ENCODE data around the gene SPINT3.
A peak's percentile ranks its signal among the peaks of the same experiment; 100 is the strongest.

The SPINT3 gene, protein sequence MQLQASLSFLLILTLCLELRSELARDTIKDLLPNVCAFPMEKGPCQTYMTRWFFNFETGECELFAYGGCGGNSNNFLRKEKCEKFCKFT

DNA sequence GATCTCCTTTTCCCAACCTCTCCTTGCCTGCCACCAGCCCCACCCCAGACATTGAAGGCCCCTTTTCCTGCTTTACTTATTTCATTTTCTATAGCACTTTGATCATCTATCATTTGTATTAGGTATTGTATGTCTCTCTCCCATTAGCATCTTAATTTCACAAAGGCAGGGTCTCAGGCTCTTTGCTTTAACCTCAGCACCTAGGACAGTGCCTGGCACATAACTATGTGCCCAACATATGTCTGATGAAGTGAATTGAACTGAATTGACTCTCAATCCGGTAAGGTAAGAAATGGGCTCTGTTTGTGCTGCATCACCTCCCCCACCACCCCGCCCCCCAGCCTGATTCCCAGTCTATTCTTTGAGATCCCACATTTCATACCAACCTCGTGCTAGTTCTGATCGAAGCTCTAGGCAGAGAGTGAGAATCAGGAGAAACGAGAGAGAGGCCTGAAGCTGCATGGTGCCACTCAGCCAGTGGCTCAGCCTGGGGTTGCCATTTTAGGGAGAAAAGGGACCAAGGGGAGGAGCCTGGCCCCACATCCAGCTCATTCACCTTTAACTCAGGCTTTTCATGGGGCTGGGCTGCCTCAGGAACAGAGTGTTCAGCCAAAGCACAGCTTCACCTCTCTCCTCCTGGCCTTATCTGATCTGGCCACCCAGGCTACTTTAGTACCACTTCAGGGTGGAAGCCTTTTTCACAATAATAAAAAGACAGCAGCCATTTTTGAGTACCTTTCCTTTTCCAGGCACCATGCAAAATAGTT is at the start of gene SPINT3:
TSS of gene SPINT3 (minus strand) at position 476 of the 767 bp plus-strand sequence. CDS start at position 462, 14 bp downstream.
- DNase-seq: no peak

DNA sequence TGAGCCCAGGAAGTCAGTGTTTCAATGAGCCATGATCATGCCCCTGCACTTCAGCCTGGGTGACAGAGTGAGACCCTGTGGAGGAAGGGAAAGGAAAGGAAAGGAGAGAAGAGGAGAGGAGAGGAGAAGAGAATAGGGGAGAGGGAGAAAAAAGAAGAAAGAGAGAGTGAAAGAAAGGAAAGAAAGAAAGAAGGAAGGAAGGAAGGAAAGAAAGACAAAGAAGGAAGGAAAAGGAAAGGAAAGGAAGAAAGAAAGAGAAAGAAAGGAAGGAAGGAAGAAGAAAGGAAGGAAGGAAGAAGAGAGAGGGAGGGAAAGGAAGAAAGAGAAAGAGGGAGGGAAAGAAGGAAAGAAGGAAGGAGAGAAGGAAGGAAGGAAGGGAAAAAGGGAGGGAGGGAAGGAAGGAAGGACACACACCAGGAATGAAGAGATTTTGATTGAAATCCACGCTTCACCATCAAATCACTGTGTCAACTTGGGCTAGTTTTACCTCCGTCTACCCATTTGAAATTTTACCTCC is 49.4 kb upstream of the SPINT3 start:
- no peak for DNase-seq

DNA sequence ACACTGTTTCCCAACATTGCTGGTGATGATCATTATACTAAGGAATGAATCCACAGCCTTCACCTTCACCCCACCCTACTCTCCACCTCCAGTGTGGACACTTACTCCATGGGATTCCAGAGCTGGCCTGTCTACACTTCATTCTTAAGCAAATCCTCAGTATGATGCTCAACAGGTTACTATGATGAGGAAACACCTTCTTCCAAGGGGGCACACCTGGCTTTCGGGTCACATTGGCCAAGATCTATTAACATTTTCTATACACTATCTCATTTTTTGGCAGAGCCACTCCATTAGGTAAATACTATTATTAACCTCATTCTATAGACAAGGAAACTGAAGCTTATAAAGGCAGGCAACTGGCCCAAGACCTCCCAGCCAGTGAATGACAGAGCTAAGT is 39.8 kb upstream of the SPINT3 start:
- no peak for DNase-seq

DNA sequence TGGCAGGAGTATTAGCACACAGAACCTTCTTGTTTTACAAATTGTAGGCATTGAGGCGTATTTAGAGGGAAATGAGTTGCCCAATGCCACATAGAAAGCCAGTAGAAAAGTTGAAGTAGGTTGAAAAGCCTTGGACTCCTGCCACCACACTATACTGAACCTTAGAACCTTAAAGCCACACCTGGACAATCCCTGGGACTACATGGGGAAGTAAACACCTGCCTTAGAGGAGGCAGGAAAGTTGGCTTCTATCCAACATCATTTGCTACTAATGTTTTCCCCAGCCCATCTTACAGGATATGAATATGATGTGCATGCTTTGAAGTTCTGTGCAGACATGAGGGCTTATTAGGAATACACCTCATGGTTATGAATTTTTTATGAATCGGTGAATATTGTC is 37.0 kb upstream of the SPINT3 start:
- DNase-seq: no peak

DNA sequence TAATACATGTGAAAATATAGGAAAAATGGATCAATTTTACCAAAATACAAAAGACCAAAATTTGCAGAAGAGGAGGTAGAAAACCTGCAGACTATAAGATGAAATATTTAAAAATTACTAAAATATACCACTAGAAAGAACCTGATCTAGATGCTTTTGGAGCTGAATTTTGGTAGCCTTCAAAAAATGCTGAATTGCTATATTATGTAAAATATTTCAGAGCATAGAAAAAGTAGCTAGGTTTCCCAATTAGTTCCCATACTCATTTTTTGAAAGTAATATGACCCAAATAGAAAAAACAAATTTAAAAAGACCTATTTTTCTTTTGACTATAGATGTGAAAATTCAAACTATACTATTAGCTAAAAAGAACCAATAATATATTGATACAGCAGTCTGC is 35.3 kb upstream of the SPINT3 start:
- no peak for DNase-seq

DNA sequence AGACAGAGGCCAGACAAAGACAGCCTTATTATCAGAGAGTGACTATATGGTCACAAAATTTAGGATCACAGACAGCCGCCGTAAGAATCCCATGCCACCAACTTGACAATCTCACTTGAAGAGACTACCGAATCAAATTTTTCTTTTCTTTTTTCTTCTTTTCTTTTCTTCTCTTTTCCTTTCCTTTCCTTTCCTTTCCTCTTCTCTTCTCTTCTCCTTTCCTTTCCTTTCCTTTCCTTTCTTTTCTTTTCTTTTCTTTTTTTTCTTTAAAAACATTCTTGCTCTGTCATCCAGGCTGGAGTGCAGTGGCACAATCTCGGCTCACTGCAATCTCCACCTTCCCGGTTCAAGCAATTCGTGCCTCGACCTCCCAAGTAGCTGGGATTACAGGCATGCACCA is 33.0 kb upstream of the SPINT3 start:
- DNase-seq: no peak

DNA sequence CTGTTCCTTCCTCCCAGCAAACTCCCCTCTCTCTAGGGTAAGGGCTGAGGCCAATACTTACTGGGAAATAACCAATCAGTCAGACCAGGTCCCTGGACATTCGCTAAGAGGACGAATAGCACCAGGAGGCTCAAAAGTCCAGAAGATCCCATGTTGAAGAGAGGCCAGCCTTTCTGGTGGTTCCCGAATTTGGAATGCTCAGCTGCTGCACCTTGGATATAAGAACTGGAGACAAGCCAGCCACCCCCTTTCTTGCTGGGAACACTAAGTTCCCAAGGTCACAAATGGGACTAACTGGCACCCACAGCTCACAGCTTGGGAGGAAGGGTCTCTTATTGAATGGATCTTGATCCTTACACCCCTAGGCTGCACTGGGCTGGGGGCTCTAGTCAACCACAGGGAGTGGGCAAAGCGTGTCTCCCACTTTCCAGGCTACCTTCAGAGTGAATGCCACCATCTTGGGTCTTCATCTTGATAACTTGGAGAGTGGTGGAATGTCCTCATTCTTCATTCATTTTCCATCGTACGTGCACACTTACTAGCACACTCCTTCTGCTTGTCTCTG is 31.9 kb upstream of the SPINT3 start, which contains the start of gene EPPIN:
TSS of gene EPPIN (minus strand) at position 196 of the 565 bp plus-strand sequence. CDS start at position 152, 44 bp downstream.
- no peak for DNase-seq

DNA sequence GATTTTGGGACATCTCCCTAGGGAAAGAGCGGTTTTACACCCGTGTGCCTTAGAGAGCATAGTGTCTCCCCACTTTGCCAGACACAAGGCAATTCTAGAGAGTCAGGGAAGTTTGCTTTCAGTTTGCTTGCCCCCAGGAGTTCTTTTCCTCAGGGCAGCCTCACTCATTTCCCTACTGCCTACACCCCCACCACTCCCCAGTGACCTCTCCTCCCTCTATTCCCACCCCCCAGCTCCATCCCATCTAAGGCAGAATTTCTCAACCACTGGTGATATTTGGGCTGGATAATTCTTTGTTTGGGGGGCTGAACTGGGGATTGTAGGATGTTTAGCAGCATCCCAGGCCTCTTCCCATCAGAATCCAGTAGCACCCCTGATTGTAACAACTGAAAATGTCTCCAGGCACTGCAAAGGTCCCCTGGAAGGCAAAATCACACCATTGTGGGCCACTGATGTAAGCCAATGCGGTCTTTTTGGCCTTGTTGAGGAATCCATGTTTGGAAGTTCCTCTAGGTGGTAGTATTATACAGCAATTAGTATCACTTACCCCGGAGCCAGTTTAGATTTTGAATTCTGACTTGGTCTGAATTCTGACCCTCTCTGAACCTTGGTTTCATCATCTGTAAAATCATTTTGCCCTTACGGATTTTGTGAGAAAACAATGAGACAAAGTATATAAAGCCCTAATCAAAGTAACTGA is 30.5 kb upstream of the SPINT3 start:
- no peak for DNase-seq

DNA sequence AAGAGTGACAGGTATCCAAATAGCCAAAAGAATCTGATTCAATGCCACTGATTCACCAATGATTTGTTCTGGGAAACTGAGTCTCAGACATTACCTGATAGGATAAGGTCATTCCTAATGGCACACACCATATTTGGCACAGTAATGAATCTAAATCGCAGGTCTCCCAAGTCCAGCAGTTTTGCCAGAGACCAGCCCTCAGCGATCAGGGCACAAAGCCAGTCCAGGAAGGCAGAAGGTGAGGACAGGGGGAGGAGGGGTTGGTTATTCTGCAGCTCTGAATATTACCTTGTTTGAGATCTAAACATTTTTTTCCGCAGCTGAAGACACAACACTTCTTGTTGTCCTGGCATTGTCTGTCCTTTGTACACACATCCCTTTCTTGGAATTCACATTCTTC is 29.9 kb upstream of the SPINT3 start:
- DNase-seq: no peak

DNA sequence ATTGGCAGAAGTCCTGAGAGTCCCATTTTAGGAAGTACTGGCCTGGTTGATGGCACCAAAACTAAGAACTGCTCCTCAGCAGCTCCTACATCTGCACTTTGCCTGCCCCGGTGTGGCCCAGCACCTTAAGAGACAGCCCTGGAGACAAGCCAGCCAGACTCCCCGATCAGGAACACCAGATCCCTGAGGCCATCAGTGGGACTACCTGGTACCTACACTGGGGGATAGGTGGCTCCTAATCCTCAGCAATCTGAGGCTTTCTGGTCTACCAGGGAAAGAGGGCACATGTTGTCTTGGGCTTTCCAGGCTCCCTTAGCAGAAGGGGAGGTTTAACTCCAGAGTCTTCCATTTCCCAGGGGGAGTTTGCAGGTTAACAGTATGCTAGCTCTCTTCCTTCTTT is 24.0 kb upstream of the SPINT3 start, which contains the start of gene WFDC6:
TSS of gene WFDC6 (minus strand) at position 101 of the 400 bp plus-strand sequence. CDS start at position 26, 75 bp downstream.
- no peak for DNase-seq

DNA sequence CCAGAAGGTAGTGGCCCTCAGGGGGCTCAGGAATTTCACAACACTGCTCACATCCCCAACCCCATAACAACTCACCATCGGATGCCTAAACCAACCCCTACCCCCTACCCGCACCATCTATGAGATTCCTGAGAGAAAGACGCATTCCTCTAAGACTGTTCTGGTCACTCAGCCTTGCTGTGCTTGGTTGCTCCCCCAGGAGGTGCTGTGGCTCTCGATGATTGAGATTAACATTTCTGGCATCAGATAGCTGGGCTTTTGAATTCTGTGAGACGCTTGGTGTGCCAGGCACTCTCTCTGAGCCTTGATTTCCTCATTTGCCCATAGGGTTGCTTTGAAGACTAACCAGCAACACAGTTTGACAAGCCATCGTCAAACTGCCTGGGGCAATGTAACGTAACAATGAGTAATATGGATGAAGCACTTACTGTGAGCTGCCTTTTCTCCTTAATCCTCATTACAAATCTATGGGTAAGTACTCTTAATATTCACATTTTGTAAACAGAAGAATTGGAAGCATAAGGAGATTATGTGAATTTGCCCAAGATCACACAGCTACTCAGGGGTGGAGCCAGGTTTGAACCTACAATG is 22.9 kb upstream of the SPINT3 start:
- no peak for DNase-seq

DNA sequence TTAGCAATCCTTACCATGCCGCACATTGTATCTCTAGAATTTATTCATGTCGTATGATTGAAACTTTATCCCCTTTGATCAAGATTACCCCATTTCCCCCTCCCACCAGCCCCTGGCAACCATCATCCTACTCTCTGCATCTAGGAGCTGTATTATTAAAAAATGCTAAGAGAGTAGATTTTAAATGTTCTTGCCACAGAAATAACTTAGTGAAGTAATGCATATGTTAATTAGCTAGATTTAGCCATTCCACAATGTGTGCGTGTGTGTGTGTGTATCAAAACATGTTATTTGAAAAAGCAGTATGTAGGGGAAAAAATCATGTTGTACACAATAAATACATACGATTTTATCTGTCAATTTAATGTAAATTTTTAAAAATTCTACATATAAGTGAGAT is 11.9 kb upstream of the SPINT3 start:
- no peak for DNase-seq

DNA sequence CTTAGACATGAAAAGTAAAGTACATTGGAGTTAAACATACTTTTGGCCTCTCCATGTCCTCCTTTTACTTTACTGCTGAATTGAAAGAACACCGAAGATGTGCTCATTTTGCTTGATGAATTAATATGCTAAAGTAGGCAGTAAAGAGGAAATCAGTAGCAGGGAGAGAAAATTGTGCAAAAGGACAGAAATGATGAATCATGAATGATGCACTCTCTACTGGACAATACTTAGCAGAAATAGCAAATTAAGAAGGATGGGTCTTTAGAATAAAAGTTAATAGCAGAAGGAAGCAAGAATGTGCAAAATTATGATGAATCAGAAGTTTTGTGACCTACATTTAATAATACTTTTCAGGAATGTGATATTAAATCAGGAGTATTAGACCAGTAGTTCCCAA is 8.4 kb upstream of the SPINT3 start:
- no peak for DNase-seq

DNA sequence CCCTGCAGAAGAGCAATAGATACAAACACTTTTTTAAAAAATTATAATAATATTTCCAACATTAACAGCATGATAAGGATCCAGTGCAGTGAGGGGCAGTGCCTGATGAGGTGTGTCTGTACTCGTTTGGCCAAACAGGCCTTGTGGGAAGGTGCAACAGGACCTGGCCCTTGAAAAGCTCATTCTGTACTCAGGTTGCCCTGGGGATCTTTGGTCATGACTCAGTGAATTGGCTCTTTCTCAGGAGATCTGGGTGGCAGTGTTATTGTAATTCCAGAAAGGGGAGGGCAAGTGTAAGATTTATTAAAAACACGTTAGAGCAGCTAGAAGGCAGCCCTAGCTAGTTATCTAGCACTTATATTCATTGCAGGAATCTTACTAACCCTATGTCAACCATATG is 2.9 kb upstream of the SPINT3 start:
- DNase-seq: no peak

DNA sequence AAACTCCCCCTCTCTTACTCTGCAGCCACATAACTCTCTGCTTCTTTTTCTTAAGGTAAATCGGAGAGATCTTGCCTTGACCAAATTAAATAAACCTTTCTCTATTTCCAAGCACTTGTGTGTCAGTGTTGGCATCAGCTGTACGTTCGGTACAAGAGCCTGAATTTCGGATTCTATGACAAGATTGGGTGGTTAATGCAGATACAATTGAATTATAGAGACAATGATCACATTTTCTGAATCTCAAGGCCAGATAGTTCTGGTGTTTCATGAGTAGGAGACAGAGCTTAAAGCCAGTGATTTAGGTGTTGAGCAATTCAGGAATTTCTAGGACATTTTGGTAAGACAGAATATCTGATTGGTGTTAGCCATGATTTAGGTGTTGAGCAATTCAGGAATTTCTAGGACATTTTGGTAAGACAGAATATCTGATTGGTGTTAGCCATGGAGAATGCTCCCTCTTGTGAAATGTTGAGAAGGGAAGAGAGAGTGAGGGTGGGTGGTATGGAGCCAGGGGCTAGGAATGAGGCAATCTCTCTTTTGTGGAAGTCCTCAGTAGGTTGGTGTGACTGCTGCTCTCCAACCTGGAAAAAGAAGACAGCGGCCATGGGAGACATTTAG is 5.1 kb downstream of the SPINT3 start:
- DNase-seq: no peak

DNA sequence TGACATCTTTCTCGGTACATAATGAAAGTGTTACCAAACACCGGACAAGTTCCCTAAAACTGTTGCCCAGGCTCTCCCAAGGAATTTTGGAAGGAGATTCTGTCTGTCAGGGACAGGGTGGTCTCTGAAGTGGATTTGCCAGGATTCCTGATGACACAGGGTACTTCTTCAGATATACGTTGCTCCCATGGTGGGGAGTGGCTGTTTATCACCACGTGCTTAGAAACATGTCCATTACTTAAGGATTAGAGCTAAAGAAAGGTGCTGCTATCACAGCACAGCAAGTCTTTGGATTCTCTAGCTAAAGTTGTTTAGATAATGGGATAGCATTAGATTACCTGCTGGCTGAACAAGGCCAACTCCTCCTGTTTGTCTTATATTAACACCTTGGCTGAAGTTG is 6.3 kb downstream of the SPINT3 start:
- no peak for DNase-seq

DNA sequence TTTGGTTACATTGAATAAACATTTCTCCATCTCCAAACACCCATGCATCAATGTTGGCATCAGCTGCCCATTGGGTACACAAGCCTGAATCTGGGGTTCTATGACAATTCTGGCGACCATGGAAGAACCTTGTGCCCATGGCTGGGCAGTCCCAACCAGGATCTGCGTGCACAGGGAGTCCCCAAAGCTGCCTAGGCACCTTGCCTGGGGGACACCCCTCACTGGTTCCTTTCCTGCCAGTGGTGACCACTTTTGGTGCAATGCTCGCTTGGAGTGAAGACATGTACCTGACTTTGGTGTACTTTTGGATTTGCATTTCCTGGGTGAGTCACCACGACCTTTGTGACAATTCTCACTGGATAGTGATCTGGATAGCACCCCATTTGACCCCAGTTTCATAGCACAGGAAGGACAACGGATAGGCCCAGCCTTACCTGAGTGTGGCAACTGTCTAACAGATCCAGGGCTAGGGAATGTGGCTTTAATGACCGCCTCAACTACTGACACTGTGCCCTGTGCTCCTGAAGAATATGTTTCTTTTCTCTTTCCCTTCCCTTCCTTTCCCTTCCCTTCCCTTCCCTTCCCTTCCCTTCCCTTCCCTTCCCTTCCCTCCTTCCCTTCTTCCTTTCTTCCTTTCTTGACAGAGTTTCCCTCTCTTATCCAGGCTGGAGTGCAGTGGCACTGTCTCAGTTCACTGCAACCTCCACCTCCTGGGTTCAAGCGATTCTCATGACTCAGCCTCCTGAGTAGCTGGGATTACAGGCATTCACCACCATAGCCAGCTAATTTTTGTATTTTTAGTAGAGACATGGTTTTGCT is 7.1 kb downstream of the SPINT3 start:
- DNase-seq: no peak

DNA sequence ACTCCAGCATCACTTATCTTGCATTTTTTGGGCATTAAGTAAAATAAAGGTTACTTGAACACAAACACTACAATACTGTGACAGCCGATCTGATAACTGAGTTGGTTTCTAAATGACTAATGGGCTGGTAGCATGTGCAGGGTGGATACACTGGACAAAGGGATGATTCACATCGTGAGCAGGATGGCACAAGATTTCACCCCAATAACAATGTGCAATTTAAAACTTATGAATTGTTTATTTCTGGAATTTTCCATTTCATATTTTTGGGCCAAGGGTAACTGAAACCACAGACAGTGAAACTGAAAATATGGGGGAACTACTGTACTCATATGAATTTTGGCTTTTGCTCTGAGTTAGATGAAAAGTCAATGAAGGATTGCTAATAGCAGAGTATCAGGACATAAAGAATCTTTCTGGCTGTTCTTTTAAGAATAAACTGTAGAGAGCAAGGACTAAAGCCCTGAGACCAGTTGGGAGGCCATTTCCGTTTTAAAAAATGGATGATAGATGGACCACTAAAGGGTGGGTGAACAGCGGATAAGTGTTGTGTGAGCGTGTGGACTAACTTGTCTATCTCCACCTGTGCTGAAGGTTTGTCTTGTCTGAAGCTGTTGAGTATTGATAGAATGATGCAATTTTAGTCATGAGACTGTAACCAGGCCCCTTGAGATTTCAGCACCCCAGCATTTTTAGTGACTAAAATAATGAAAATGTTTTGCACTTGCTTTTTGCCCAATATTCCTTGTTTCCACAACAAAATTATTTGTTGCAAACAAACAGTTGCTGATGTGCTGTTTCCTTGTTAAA is 8.2 kb downstream of the SPINT3 start:
- peak in 1 of 56 donors; percentile 6 for DNase-seq

DNA sequence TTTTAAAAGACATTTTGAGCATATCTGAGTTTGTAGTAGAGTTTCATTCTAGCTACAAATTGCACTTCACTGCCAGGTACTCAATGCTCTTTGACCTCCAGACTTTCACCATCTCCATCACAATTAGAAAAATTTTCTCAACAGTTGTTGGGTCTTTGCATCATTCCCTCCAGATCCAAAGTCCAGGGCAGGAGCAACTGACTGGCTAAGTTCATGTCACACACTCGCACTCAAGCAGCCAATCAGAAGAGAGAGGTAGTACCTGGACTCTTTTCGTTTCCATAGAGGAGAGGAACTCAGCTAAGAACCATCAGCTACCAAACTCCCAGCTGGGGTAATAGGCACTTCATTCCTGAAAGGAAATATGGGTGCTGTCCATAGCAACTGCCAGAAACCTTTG is 9.0 kb downstream of the SPINT3 start:
- DNase-seq: no peak
